ENCODE measurements around the gene LYL1.

LYL1 gene

DNA sequence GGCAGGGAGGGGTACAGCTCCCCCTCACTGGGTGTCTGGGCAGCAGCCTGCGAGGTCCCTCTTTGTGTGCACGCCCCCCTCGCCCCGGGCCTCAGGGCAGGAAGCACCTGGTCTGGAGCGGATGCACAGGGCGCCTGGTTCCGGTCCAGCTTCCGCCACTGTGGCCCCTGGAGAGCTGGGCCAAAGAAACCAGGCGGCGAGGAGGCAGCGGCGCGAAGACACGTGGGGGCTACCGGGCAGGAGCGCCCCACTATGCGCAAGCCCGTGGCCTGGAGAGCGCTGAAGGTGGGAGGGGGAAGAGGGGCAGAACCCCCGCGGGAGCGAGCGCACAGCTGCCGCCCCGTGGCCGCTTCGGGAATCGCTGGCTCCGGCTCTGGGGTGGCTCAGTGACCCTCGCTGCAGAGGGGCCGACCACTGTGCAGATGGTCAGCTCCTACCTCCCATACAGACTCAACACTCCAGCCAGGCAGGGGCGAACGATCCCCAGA, 1.7 kb upstream of the LYL1 start:
- H3K4me1 Mint-ChIP-seq = peaks cover 6% of the 10 kb centered on the region
- H3K27ac Mint-ChIP-seq = no peak overlapping the region
- H3K27me3 Mint-ChIP-seq (ENCODE audit: low read depth) = peaks cover 40% of the 10 kb centered on the region
- peaks cover 6% of the 10 kb centered on the region for H3K36me3 Mint-ChIP-seq (ENCODE audit: low read depth)
- no peaks in the 10 kb centered on the region for H3K9me3 Mint-ChIP-seq
- no peak overlapping the region for H3K4me3 Mint-ChIP-seq
- TF ChIP-seq, protein P1, sequence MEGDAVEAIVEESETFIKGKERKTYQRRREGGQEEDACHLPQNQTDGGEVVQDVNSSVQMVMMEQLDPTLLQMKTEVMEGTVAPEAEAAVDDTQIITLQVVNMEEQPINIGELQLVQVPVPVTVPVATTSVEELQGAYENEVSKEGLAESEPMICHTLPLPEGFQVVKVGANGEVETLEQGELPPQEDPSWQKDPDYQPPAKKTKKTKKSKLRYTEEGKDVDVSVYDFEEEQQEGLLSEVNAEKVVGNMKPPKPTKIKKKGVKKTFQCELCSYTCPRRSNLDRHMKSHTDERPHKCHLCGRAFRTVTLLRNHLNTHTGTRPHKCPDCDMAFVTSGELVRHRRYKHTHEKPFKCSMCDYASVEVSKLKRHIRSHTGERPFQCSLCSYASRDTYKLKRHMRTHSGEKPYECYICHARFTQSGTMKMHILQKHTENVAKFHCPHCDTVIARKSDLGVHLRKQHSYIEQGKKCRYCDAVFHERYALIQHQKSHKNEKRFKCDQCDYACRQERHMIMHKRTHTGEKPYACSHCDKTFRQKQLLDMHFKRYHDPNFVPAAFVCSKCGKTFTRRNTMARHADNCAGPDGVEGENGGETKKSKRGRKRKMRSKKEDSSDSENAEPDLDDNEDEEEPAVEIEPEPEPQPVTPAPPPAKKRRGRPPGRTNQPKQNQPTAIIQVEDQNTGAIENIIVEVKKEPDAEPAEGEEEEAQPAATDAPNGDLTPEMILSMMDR (IDR thresholded peaks at IDR 0.05; ENCODE audit: unreplicated experiment in 3 of 3) = peak; percentile 59 to 64 (median 64)

- Mint-ChIP-seq H3K27me3 (ENCODE audit: low read depth) (peaks cover 45% of the 10 kb centered on the region), H3K36me3 (ENCODE audit: low read depth) (peaks cover 6% of the 10 kb centered on the region), H3K27ac (no peak overlapping the region), H3K4me1 (peaks cover 10% of the 10 kb centered on the region), H3K4me3 (no peak overlapping the region), H3K9me3 (no peaks in the 10 kb centered on the region)
- TF ChIP-seq, protein P1 (IDR thresholded peaks at IDR 0.05; ENCODE audit: unreplicated experiment in 3 of 3) = no peak
These were observed 1.1 kb upstream of the LYL1 start for GRCh38 chr19:13103581-13104359.

- Mint-ChIP-seq H3K27me3 (ENCODE audit: low read depth) (peaks cover 59% of the 10 kb centered on the region), H3K36me3 (ENCODE audit: low read depth) (peaks cover 3% of the 10 kb centered on the region), H3K4me3 (peak overlapping the region in 2 of 3 experiments; percentile 15 to 60), H3K4me1 (peaks cover 18% of the 10 kb centered on the region), H3K9me3 (no peaks in the 10 kb centered on the region), H3K27ac (no peak overlapping the region)
- TF ChIP-seq, protein P1 (IDR thresholded peaks at IDR 0.05; ENCODE audit: unreplicated experiment in 3 of 3) = no peak
These were observed 317 bp downstream of the LYL1 start for GRCh38 chr19:13102416-13102665.

- peak overlapping the region in 2 of 3 experiments; percentile 25 to 60 for H3K4me3 Mint-ChIP-seq
- H3K4me1 Mint-ChIP-seq = peaks cover 23% of the 10 kb centered on the region
- peaks cover 3% of the 10 kb centered on the region for H3K36me3 Mint-ChIP-seq (ENCODE audit: low read depth)
- TF ChIP-seq, protein P1 (IDR thresholded peaks at IDR 0.05; ENCODE audit: unreplicated experiment in 3 of 3) = no peak
- no peak overlapping the region for H3K27ac Mint-ChIP-seq
- no peaks in the 10 kb centered on the region for H3K9me3 Mint-ChIP-seq
- peaks cover 65% of the 10 kb centered on the region for H3K27me3 Mint-ChIP-seq (ENCODE audit: low read depth)
These were observed 855 bp downstream of the LYL1 start for GRCh38 chr19:13101590-13102415.

DNA sequence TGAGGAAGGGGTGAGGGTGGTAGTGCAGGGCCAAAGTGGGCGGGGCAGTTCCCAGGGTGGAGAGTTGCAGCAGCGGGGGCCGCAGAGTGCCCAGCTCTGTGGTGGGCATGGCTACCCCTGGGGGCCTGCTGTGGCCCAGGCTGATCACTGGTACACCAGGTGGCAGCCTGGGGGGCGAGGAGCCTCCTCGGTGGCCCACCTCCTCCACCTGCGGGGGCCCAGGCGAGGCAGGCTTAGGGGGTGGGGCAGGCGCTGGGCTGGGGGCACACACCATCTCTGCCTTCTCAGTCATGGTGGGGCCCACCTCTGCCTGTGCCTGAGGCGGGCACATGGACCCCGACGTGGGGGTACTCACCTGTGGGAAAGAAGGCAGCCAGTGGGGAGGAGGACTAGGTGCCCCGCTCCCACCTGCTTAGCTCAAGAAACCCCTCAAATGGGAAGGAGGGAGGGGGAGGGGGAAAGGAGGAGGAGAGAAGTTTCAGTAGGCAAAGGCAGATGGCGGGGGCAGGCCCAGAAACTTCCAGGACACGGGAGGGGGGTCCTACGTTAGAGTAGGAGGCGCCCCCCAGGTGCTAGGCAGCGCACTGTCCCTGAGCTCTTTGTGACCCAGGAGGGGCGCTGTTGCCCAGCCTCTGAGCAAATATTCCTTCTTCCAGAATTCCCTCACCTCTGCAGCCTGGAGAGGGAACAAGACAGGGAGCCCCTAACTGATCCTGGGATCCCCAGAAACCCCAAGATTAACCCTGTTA, 1.6 kb downstream of the LYL1 start:
- peaks cover 26% of the 10 kb centered on the region for H3K4me1 Mint-ChIP-seq
- no peaks in the 10 kb centered on the region for H3K9me3 Mint-ChIP-seq
- H3K27ac Mint-ChIP-seq = no peak overlapping the region
- TF ChIP-seq, protein P1 (IDR thresholded peaks at IDR 0.05; ENCODE audit: unreplicated experiment in 3 of 3) = peak in 1 of 3 experiments; percentile 17
- peaks cover 3% of the 10 kb centered on the region for H3K36me3 Mint-ChIP-seq (ENCODE audit: low read depth)
- peak overlapping the region in 1 of 3 experiments; percentile 23 for H3K4me3 Mint-ChIP-seq
- H3K27me3 Mint-ChIP-seq (ENCODE audit: low read depth) = peaks cover 73% of the 10 kb centered on the region
